ENCODE data around the gene DLST. TPM values are rescaled to one million over a fixed set of nuclear protein-coding genes. Genes with fewer than 3 reads are reported as not detected.

DLST gene
- total and polyA plus RNA-seq, 4 donors = 47.7 to 86.2 (median 65.8) TPM

DNA sequence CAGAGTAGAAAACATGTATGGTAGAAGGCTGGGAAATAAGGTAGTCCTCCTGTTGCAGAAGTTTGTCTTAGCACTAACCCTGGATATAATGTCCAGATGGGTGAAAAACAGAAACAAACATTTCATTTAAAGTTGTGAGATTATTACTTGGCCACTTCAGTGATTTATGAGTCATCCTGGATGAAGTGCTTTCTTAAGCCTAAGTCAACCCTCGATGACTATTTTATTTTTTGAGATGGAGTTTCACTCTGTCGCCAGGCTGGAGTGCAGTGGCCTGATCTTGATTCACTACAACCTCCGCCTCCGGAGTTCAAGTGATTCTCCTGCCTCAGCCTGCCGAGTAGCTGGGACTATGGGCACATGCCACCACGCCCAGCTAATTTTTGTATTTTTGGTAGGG, 10.2 kb downstream of the DLST start:
- no peak for DNase-seq (ENCODE audit: low read depth in 4 of 6, low spot score in 6 of 6)
- no peaks in the 10 kb centered on the region for H3K9me3 ChIP-seq (ENCODE audit: control insufficient read depth, insufficient read depth, low read length)
- H3K27me3 ChIP-seq (ENCODE audit: control insufficient read depth, insufficient read depth, low read length) = no peaks in the 10 kb centered on the region
- no peak overlapping the region for H3K4me3 ChIP-seq (ENCODE audit: low read depth, low read length)
- no peaks in the 10 kb centered on the region for H3K4me1 ChIP-seq (ENCODE audit: control insufficient read depth, insufficient read depth, low read length)
- WGBS (ENCODE audit: insufficient coverage) = 100% methylated on average over 4 of the region's 6 CpGs
- peaks cover 51% of the 10 kb centered on the region for H3K36me3 ChIP-seq (ENCODE audit: control insufficient read depth, insufficient read depth, low read length)
- no peak overlapping the region for H3K27ac ChIP-seq (ENCODE audit: low read depth, low read length)

DNA sequence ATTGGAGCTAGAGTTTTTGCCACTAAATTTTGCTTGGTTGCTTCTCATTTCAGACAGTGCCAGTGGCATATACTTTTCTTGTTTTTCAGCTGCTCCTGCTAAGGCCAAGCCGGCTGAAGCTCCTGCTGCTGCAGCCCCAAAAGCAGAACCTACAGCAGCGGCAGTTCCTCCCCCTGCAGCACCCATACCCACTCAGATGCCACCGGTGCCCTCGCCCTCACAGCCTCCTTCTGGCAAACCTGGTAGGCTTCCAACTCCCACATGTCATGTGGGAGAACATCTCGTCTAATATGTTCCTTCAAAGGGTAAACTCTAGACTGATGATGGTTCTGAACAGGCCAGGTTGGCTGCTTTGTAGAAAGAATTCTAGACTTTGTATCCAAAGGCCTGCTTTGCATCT, 11.0 kb downstream of the DLST start:
- Histone ChIP-seq H3K9me3 (ENCODE audit: control insufficient read depth, insufficient read depth, low read length) (no peaks in the 10 kb centered on the region), H3K27me3 (ENCODE audit: control insufficient read depth, insufficient read depth, low read length) (no peaks in the 10 kb centered on the region), H3K36me3 (ENCODE audit: control insufficient read depth, insufficient read depth, low read length) (peaks cover 51% of the 10 kb centered on the region), H3K4me3 (ENCODE audit: low read depth, low read length) (no peak overlapping the region), H3K27ac (ENCODE audit: low read depth, low read length) (no peak overlapping the region), H3K4me1 (ENCODE audit: control insufficient read depth, insufficient read depth, low read length) (no peaks in the 10 kb centered on the region)
- no peak for DNase-seq (ENCODE audit: low read depth in 4 of 6, low spot score in 6 of 6)
- 92% methylated on average over 2 of the region's 5 CpGs for WGBS (ENCODE audit: insufficient coverage)

DNA sequence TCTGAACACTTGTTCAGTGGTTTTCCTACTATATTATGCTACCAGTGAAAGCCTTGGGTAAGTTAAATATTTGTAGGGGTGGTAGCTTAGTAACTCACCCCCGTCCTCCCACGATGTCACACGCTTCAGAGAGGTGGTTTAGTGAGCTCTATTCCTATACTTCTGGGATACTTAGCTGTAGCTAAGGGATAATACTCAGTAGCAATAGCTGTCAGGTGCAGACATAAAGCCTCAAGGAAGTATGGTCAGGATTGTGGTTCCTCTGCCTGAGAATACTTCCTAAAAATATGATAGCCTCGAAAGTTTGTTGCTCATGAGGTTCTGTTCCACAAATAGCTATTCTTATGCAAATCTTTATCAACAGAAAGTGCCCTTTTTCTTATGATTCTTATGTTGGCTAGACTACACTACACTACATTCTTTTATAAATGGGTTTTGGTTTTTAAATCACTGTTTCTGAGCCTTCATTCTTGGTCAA, 11.9 kb downstream of the DLST start:
- H3K27me3 ChIP-seq (ENCODE audit: control insufficient read depth, insufficient read depth, low read length) = no peaks in the 10 kb centered on the region
- 100% methylated on average over 3 of the region's 4 CpGs for WGBS (ENCODE audit: insufficient coverage)
- H3K36me3 ChIP-seq (ENCODE audit: control insufficient read depth, insufficient read depth, low read length) = peaks cover 59% of the 10 kb centered on the region
- no peaks in the 10 kb centered on the region for H3K9me3 ChIP-seq (ENCODE audit: control insufficient read depth, insufficient read depth, low read length)
- H3K4me1 ChIP-seq (ENCODE audit: control insufficient read depth, insufficient read depth, low read length) = no peaks in the 10 kb centered on the region
- H3K27ac ChIP-seq (ENCODE audit: low read depth, low read length) = no peak overlapping the region
- no peak for DNase-seq (ENCODE audit: low read depth in 4 of 6, low spot score in 6 of 6)
- no peak overlapping the region for H3K4me3 ChIP-seq (ENCODE audit: low read depth, low read length)

DNA sequence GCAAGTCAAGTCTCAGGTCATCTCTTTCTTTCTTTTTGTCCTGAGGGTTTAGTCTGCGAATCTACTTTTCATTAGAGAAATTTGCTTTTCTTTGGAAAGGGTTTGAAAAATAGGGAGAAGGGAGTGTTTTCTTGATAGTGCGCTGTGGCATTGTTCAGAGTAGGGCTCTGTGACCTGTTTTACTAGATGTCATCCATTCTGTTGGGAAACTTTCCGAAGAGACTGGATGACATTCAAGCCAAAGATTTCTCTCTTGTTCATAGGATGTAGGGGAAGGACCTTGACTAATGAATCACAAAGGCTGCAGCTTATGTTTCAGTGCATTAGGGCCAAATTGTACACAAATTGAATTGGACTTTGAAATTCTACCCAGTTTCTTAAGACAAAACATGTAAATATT, 14.7 kb downstream of the DLST start:
- DNase-seq (ENCODE audit: low read depth in 4 of 6, low spot score in 6 of 6) = no peak
- WGBS (ENCODE audit: insufficient coverage) = 86% methylated on average over 2 of the region's 3 CpGs
- Histone ChIP-seq H3K9me3 (ENCODE audit: control insufficient read depth, insufficient read depth, low read length) (no peaks in the 10 kb centered on the region), H3K4me3 (ENCODE audit: low read depth, low read length) (no peak overlapping the region), H3K36me3 (ENCODE audit: control insufficient read depth, insufficient read depth, low read length) (peaks cover 66% of the 10 kb centered on the region), H3K27ac (ENCODE audit: low read depth, low read length) (no peak overlapping the region), H3K4me1 (ENCODE audit: control insufficient read depth, insufficient read depth, low read length) (no peaks in the 10 kb centered on the region), H3K27me3 (ENCODE audit: control insufficient read depth, insufficient read depth, low read length) (no peaks in the 10 kb centered on the region)

DNA sequence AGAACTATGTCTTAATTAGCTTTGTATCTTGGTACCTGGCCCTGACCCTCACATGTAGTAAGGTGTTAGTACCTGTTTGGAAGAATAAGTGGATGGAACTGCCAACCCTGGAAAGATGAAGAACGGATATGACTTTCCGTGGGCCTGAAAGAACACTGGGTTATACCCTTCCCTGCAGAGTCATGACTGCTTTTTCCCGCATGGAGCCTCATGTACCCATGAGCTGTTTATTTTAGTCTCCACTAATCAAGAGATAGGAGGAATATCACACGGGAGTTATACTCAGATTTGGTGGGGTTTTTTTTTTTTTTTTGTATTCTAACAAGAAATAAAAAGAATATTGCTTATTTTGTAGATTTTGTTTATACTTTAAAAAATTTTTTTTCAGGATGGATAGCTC, 15.9 kb downstream of the DLST start:
- WGBS (ENCODE audit: insufficient coverage) = 95% methylated on average over 3 of the region's 4 CpGs
- H3K4me3 ChIP-seq (ENCODE audit: low read depth, low read length) = no peak overlapping the region
- DNase-seq (ENCODE audit: low read depth in 4 of 6, low spot score in 6 of 6) = no peak
- H3K27ac ChIP-seq (ENCODE audit: low read depth, low read length) = no peak overlapping the region
- H3K9me3 ChIP-seq (ENCODE audit: control insufficient read depth, insufficient read depth, low read length) = no peaks in the 10 kb centered on the region
- no peaks in the 10 kb centered on the region for H3K27me3 ChIP-seq (ENCODE audit: control insufficient read depth, insufficient read depth, low read length)
- H3K4me1 ChIP-seq (ENCODE audit: control insufficient read depth, insufficient read depth, low read length) = no peaks in the 10 kb centered on the region
- H3K36me3 ChIP-seq (ENCODE audit: control insufficient read depth, insufficient read depth, low read length) = peaks cover 73% of the 10 kb centered on the region

DNA sequence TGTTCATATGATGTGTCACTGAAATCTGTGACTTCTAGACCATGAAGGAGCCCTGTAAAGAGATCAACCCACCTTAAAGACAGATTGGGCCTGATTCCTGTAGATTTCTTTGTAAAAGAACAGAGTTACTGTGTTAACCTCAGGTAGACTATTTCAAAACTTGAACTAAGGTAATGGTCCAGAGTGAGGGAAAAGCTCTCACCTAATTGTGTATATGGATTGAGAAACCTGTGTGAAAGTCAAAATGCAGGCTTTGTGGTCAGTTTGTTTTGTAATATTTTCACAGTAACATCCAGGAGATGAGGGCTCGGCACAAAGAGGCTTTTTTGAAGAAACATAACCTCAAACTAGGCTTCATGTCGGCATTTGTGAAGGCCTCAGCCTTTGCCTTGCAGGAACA, 16.4 kb downstream of the DLST start:
- WGBS (ENCODE audit: insufficient coverage) = no CpG with 5 or more reads among the region's 2 CpGs
- Histone ChIP-seq H3K27me3 (ENCODE audit: control insufficient read depth, insufficient read depth, low read length) (no peaks in the 10 kb centered on the region), H3K36me3 (ENCODE audit: control insufficient read depth, insufficient read depth, low read length) (peaks cover 73% of the 10 kb centered on the region)

DNA sequence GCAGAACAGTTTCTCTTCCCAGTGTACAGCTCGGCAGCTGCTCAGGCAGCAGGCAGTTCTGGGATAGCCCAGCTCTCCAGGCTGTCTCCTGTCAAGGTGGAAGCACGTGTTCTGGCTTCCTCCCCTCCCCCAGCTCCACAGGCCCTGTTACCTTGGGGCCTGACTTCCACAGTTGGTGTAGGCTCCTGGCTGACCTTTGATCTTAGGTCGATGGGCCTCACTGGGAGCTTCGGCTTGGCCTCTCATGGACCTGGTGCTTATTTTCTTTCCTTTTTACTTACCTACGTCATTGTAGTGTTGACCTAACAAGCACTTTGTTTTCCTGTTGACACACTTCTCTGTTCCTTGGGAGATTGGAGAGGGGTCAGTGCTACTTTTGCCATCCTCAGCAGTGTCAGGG, 17.0 kb downstream of the DLST start:
- Histone ChIP-seq H3K36me3 (ENCODE audit: control insufficient read depth, insufficient read depth, low read length) (peaks cover 71% of the 10 kb centered on the region), H3K27me3 (ENCODE audit: control insufficient read depth, insufficient read depth, low read length) (no peaks in the 10 kb centered on the region), H3K4me3 (ENCODE audit: low read depth, low read length) (no peak overlapping the region), H3K4me1 (ENCODE audit: control insufficient read depth, insufficient read depth, low read length) (no peaks in the 10 kb centered on the region), H3K27ac (ENCODE audit: low read depth, low read length) (no peak overlapping the region), H3K9me3 (ENCODE audit: control insufficient read depth, insufficient read depth, low read length) (no peaks in the 10 kb centered on the region)
- WGBS (ENCODE audit: insufficient coverage) = 91% methylated on average over 4 of the region's 5 CpGs
- no peak for DNase-seq (ENCODE audit: low read depth in 4 of 6, low spot score in 6 of 6)

More for the DNA sequence above, 16.4 kb downstream of the DLST start:
- Histone ChIP-seq H3K4me3 (ENCODE audit: low read depth, low read length) (no peak overlapping the region), H3K27ac (ENCODE audit: low read depth, low read length) (no peak overlapping the region), H3K9me3 (ENCODE audit: control insufficient read depth, insufficient read depth, low read length) (no peaks in the 10 kb centered on the region), H3K4me1 (ENCODE audit: control insufficient read depth, insufficient read depth, low read length) (no peaks in the 10 kb centered on the region)
- no peak for DNase-seq (ENCODE audit: low read depth in 4 of 6, low spot score in 6 of 6)

DNA sequence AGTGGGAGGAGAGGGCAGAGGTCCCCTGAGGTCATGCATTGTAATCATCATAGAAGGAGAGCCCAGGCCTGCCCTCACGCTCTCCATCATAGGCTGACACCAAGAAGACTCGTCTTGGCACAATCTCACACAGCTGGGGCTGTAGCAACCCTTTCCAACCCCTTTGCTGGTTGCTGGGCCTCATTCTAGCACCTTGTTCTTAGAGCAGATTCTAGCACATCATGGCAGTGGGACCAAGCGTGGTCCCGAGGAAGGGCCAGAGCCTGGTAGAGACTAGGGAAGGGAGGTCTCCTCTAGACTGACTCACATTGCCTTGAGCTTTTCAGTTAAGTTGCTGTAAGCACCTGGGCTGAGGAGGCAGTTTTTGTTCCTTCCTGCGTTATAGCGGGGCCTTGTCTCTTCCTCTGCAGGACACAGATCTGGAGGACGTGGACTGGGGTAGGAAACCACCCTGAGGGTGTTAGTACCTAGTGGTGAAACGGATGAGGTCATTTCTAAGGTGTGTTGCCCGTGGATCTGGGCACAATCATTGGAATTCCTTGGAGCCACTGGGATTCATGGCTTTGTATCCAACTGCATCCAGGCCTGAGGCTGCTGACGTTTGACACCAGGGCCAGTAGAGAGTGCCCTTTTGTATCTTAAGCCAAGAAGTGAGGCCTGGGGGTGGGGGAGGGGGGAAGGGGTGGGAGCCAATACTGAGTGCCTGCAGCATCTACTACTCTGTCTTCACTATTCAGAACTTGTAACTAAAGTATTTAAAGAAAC, 21.4 kb downstream of the DLST start:
- H3K27ac ChIP-seq (ENCODE audit: low read depth, low read length) = no peak overlapping the region
- no peaks in the 10 kb centered on the region for H3K27me3 ChIP-seq (ENCODE audit: control insufficient read depth, insufficient read depth, low read length)
- H3K4me1 ChIP-seq (ENCODE audit: control insufficient read depth, insufficient read depth, low read length) = peaks cover 21% of the 10 kb centered on the region
- WGBS (ENCODE audit: insufficient coverage) = 79% methylated on average over 8 of the region's 10 CpGs
- H3K4me3 ChIP-seq (ENCODE audit: low read depth, low read length) = no peak overlapping the region
- H3K9me3 ChIP-seq (ENCODE audit: control insufficient read depth, insufficient read depth, low read length) = no peaks in the 10 kb centered on the region
- peaks cover 63% of the 10 kb centered on the region for H3K36me3 ChIP-seq (ENCODE audit: control insufficient read depth, insufficient read depth, low read length)
- no peak for DNase-seq (ENCODE audit: low read depth in 4 of 6, low spot score in 6 of 6)

DNA sequence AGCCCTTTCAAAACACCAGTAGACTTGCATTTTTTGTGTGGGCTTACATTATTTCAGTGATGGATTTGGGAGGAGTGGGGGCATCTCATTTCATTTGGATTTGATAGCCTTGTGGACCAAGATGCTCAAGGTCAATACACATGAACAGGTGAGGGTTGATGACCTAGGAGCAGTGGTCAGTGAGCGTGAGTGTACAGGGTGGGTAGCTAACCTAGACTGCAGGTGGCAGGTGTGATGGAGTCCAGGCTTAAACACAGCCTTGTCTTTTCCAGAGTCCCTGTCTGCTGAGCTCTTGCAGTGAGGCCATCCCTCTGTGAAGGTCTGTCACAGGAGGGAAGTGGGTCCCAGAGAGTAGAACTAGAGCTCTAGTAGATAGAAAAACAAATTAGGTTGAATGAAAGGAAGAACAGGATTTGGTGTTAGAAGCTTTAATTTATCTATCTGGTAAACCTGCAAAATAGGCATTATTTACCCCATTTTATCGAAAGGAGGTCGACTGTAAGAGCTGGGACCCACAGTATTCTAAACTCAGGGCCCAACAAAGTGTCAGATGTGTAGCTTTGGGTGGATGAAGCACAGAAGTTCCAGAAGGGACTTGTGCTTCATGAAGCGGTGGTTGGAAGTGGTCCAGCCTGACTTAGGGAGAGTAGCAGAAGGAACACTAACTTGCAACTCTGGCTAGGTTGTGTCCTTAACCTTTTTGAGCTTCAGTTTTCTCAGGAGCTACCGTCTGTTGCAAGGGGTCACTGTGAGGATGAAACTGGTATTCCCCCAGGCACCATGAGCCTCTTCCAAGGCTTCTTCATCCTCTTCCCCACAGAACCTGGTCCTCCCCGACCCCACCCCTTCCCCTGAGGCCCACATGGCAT, 23.2 kb downstream of the DLST start:
- H3K4me3 ChIP-seq (ENCODE audit: low read depth, low read length) = no peak overlapping the region
- no peaks in the 10 kb centered on the region for H3K27me3 ChIP-seq (ENCODE audit: control insufficient read depth, insufficient read depth, low read length)
- no peaks in the 10 kb centered on the region for H3K9me3 ChIP-seq (ENCODE audit: control insufficient read depth, insufficient read depth, low read length)
- peaks cover 63% of the 10 kb centered on the region for H3K36me3 ChIP-seq (ENCODE audit: control insufficient read depth, insufficient read depth, low read length)
- WGBS (ENCODE audit: insufficient coverage) = 95% methylated on average over 4 of the region's 6 CpGs
- DNase-seq (ENCODE audit: low read depth in 4 of 6, low spot score in 6 of 6) = no peak
- H3K27ac ChIP-seq (ENCODE audit: low read depth, low read length) = no peak overlapping the region
- peaks cover 32% of the 10 kb centered on the region for H3K4me1 ChIP-seq (ENCODE audit: control insufficient read depth, insufficient read depth, low read length)

All from spinal cord (tissue), 10 donors.